ENCODE measurements around the gene DDX39B.

DDX39B gene

DNA sequence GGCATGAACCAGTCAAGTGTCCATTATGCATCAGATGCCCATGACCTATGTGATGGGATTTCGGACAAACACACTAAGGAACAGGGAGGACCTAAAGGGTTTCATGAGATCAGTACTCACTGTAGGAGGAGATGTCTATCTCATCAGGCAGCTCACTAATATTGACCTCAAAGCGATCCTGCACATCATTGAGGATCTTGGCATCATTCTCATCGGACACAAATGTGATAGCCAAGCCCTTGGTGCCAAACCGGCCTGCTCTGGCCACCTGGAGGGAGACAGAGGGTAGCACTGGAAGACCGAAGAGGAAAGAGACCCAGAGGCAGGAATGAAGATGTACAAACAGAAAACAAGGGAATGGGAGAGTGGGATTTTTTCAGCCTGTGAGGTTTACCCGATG is 11.1 kb downstream of the DDX39B start:
- Histone ChIP-seq H3K4me1 (ENCODE audit: control insufficient read depth, insufficient read depth, low read length) (peaks cover 2% of the 10 kb centered on the region), H3K9me3 (ENCODE audit: control insufficient read depth, insufficient read depth, low read depth, low read length) (no peaks in the 10 kb centered on the region), H3K27ac (ENCODE audit: extremely low read depth, low read depth, low read length) (0 out of 2 replicates have a peak overlapping the region, but pooled peaks have one; percentile 12), H3K4me3 (ENCODE audit: low read depth, low read length) (no peak overlapping the region), H3K36me3 (ENCODE audit: control insufficient read depth in 2 of 2, insufficient read depth in 1 of 2, low read length in 2 of 2) (peaks cover 48 to 67% of the 10 kb centered on the region in 2 experiments)
- TF ChIP-seq ZNF341 (tag by site-specific recombination; IDR thresholded peaks at IDR 0.05; ENCODE audit: low read depth) (no peak), WT1 (tag by site-specific recombination; IDR thresholded peaks at IDR 0.05) (peak; percentile 8; the same call in 1 of the 2 replicates), ZNF624 (tag by site-specific recombination; IDR thresholded peaks at IDR 0.05) (no peak), ZNF10 (tag by site-specific recombination; IDR thresholded peaks at IDR 0.05) (no peak), ZNF394 (tag by site-specific recombination; IDR thresholded peaks at IDR 0.05; ENCODE audit: borderline replicate concordance) (no peak), ZNF658 (tag by site-specific recombination; IDR thresholded peaks at IDR 0.05) (no peak), ZNF701 (tag by site-specific recombination; IDR thresholded peaks at IDR 0.05) (no peak), ZNF211 (tag by site-specific recombination; IDR thresholded peaks at IDR 0.05; ENCODE audit: low read depth) (no peak), SCRT2 (tag by site-specific recombination; IDR thresholded peaks at IDR 0.05) (no peak), HOXC10 (CRISPR knock-in tag; IDR thresholded peaks at IDR 0.05) (no peak), ZNF48 (tag by site-specific recombination; IDR thresholded peaks at IDR 0.05) (no peak), ZNF596 (tag by site-specific recombination; IDR thresholded peaks at IDR 0.05) (no peak), ZBTB17 (tag by site-specific recombination; IDR thresholded peaks at IDR 0.05) (peak; percentile 56; the same call in 1 of the 2 replicates), IKZF3 (tag by site-specific recombination; IDR thresholded peaks at IDR 0.05) (no peak; the same call in 1 of the 2 replicates), GLI2 (tag by site-specific recombination; IDR thresholded peaks at IDR 0.05; ENCODE audit: borderline replicate concordance, low read depth) (no peak), ZNF600 (tag by site-specific recombination; IDR thresholded peaks at IDR 0.05) (peak; percentile 56; the same call in 1 of the 2 replicates)
- TF ChIP-seq, protein P1, sequence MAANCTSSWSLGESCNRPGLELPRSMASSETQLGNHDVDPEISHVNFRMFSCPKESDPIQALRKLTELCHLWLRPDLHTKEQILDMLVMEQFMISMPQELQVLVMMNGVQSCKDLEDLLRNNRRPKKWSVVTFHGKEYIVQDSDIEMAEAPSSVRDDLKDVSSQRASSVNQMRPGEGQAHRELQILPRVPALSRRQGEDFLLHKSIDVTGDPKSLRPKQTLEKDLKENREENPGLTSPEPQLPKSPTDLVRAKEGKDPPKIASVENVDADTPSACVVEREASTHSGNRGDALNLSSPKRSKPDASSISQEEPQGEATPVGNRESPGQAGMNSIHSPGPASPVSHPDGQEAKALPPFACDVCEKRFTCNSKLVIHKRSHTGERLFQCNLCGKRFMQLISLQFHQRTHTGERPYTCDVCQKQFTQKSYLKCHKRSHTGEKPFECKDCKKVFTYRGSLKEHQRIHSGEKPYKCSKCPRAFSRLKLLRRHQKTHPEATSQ (tag by site-specific recombination; IDR thresholded peaks at IDR 0.05): no peak
- CTCF ChIA-PET: no interaction called here
- POLR2A ChIA-PET: interaction anchor here (2.1 to 6.3 kb wide), 2 partner anchors 11 to 16 kb away, joined by 6 to 112 read pairs; partner anchors contain the start of genes ATP6V1G2 and DDX39B

DNA sequence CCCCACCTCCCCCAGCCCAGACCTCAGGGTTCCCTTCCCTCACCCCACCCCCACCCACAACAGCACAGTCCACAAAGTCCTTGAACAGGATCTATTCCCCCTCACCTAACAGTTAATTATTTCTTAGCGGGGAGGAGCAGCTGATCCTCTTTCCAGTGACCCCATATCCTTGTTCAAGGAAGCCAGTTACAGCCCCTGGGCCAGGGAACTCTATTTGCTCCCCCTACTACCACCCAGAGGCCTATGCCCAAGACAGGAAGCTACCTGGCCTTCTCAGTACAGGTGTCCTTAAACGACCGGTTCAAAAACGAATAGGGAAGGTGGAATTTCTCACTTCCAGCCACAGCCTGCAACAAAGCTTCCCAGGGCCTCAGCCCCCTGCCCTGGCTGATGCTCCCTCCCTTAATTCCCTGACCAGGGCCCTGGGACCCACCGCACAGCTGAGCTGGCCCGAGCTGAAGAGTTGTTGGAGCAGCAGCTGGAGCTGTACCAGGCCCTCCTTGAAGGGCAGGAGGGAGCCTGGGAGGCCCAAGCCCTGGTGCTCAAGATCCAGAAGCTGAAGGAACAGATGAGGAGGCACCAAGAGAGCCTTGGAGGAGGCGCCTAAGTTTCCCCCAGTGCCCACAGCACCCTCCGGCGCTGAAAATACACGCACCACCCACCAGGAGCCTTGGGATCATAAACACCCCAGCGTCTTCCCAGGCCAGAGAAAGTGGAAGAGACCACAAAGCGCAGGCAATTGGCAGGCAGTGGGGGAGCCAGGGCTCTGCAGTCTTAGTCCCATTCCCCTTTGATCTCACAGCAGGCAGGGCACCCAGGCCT is 12.3 kb downstream of the DDX39B start:
- Histone ChIP-seq H3K27ac (ENCODE audit: extremely low read depth, low read depth, low read length) (no peak overlapping the region), H3K36me3 (ENCODE audit: control insufficient read depth in 2 of 2, insufficient read depth in 1 of 2, low read length in 2 of 2) (peaks cover 42 to 56% of the 10 kb centered on the region in 2 experiments)
- POLR2A ChIA-PET: interaction anchor here (0.6 to 6.3 kb wide), 14 partner anchors 9 to 656 kb away, joined by 3 to 112 read pairs (median 6); partner anchors contain the start of genes C6orf47, DDX39B, HSPA1A and HSPA1B
- TF ChIP-seq IKZF3 (tag by site-specific recombination; IDR thresholded peaks at IDR 0.05): peak; percentile 52; the same call in 1 of the 2 replicates
- no peak for TF ChIP-seq ZNF626 (tag by site-specific recombination; IDR thresholded peaks at IDR 0.05)
- peak; percentile 86 for TF ChIP-seq ZFP69B (tag by site-specific recombination; IDR thresholded peaks at IDR 0.05)
- TF ChIP-seq, protein P2, sequence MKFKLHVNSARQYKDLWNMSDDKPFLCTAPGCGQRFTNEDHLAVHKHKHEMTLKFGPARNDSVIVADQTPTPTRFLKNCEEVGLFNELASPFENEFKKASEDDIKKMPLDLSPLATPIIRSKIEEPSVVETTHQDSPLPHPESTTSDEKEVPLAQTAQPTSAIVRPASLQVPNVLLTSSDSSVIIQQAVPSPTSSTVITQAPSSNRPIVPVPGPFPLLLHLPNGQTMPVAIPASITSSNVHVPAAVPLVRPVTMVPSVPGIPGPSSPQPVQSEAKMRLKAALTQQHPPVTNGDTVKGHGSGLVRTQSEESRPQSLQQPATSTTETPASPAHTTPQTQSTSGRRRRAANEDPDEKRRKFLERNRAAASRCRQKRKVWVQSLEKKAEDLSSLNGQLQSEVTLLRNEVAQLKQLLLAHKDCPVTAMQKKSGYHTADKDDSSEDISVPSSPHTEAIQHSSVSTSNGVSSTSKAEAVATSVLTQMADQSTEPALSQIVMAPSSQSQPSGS (tag by site-specific recombination; IDR thresholded peaks at IDR 0.05; ENCODE audit: low read depth): no peak
- TF ChIP-seq ZNF600 (tag by site-specific recombination; IDR thresholded peaks at IDR 0.05): peak; percentile 11; the same call in 1 of the 2 replicates
- 0 out of 2 replicates have a peak, but pooled peaks have one; percentile 46 for TF ChIP-seq ZNF2 (tag by site-specific recombination; IDR thresholded peaks at IDR 0.05)
- TF ChIP-seq, protein P3, sequence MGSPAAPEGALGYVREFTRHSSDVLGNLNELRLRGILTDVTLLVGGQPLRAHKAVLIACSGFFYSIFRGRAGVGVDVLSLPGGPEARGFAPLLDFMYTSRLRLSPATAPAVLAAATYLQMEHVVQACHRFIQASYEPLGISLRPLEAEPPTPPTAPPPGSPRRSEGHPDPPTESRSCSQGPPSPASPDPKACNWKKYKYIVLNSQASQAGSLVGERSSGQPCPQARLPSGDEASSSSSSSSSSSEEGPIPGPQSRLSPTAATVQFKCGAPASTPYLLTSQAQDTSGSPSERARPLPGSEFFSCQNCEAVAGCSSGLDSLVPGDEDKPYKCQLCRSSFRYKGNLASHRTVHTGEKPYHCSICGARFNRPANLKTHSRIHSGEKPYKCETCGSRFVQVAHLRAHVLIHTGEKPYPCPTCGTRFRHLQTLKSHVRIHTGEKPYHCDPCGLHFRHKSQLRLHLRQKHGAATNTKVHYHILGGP (tag by site-specific recombination; IDR thresholded peaks at IDR 0.05): no peak
- TF ChIP-seq, protein P4, sequence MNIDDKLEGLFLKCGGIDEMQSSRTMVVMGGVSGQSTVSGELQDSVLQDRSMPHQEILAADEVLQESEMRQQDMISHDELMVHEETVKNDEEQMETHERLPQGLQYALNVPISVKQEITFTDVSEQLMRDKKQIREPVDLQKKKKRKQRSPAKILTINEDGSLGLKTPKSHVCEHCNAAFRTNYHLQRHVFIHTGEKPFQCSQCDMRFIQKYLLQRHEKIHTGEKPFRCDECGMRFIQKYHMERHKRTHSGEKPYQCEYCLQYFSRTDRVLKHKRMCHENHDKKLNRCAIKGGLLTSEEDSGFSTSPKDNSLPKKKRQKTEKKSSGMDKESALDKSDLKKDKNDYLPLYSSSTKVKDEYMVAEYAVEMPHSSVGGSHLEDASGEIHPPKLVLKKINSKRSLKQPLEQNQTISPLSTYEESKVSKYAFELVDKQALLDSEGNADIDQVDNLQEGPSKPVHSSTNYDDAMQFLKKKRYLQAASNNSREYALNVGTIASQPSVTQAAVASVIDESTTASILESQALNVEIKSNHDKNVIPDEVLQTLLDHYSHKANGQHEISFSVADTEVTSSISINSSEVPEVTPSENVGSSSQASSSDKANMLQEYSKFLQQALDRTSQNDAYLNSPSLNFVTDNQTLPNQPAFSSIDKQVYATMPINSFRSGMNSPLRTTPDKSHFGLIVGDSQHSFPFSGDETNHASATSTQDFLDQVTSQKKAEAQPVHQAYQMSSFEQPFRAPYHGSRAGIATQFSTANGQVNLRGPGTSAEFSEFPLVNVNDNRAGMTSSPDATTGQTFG (tag by site-specific recombination; IDR thresholded peaks at IDR 0.05; ENCODE audit: borderline replicate concordance): no peak
- TF ChIP-seq ZNF596 (tag by site-specific recombination; IDR thresholded peaks at IDR 0.05): no peak
- no peak for TF ChIP-seq ZNF571 (tag by site-specific recombination; IDR thresholded peaks at IDR 0.05)
- TF ChIP-seq ZIC2 (tag by site-specific recombination; IDR thresholded peaks at IDR 0.05): peak; percentile 36; the same call in 1 of the 2 replicates

More for the DNA sequence above, 12.3 kb downstream of the DDX39B start:
- Histone ChIP-seq H3K4me3 (ENCODE audit: low read depth, low read length) (no peak overlapping the region), H3K9me3 (ENCODE audit: control insufficient read depth, insufficient read depth, low read depth, low read length) (no peaks in the 10 kb centered on the region), H3K4me1 (ENCODE audit: control insufficient read depth, insufficient read depth, low read length) (peaks cover 3% of the 10 kb centered on the region)
- CTCF ChIA-PET: interaction anchor here (0.6 to 2.7 kb wide), 7 partner anchors 12 to 70 kb away, joined by 3 to 26 read pairs (median 4); partner anchors contain the start of gene DDX39B
